ENCODE measurements around the gene GRPEL2. TPM values are rescaled to one million over a fixed set of nuclear protein-coding genes. Genes with fewer than 3 reads are reported as not detected.

Gene GRPEL2
- total RNA-seq, 1 experiment from 2014 or later = 86.6 TPM

- no peak for DNase-seq (ENCODE audit: unreplicated experiment)
- intact Hi-C loops (cut with micrococcal nuclease) = no loop called here
- peaks cover 5% of the 10 kb centered on the region for H3K36me3 Mint-ChIP-seq (ENCODE audit: insufficient read depth, unreplicated experiment)
- no peak overlapping the region for H3K27ac Mint-ChIP-seq (ENCODE audit: low read depth, unreplicated experiment)
- no peaks in the 10 kb centered on the region for H3K27me3 Mint-ChIP-seq (ENCODE audit: insufficient read depth, unreplicated experiment)
- no peak overlapping the region for H3K4me3 Mint-ChIP-seq (ENCODE audit: unreplicated experiment)
- H3K4me1 Mint-ChIP-seq (ENCODE audit: insufficient read depth, unreplicated experiment) = peaks cover 5% of the 10 kb centered on the region
- no peak for TF ChIP-seq CTCF (IDR thresholded peaks at IDR 0.05; ENCODE audit: unreplicated experiment)
- H3K9me3 Mint-ChIP-seq (ENCODE audit: unreplicated experiment) = no peaks in the 10 kb centered on the region
- no TSS peak for BruUV-seq (replicated peaks)
- POLR2A ChIA-PET = interaction anchor here (1.0 to 4.6 kb wide), 3 partner anchors 11 to 253 kb away, joined by 3 to 18 read pairs (median 10); partner anchors contain the start of gene GRPEL2
- CTCF ChIA-PET = interaction anchor here (0.6 to 27.3 kb wide), 9 partner anchors 8 to 241 kb away, joined by 3 to 1231 read pairs (median 11); partner anchors contain the start of genes GRPEL2, IL17B and PCYOX1L
These were observed 35.9 kb upstream of the GRPEL2 start for GRCh38 chr5:149309354-149309753.

DNA sequence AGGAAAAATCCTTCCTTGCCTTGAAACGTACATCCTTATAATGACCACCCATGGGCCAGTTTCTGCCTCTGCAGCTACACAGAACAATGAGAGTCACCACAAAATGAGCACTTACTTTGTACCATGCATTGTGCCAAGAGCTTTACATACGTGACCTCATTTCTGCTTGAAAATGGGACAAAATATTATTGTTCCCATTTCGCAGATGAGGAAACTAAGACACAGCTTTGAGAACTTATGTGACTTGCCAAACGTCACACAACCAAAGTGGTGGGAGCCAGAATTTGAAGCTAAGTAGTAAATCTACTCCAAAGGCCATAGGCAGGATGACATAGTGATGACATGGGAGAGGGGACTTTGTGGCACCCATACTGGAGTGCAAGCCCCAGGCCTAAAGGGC lies 34.8 kb upstream of the GRPEL2 start:
- no peaks in the 10 kb centered on the region for H3K27me3 Mint-ChIP-seq (ENCODE audit: insufficient read depth, unreplicated experiment)

GRCh38 chr5:149310947-149311658 lies 34.2 kb upstream of the GRPEL2 start:
- Mint-ChIP-seq H3K27me3 (ENCODE audit: insufficient read depth, unreplicated experiment) (no peaks in the 10 kb centered on the region), H3K27ac (ENCODE audit: low read depth, unreplicated experiment) (no peak overlapping the region), H3K36me3 (ENCODE audit: insufficient read depth, unreplicated experiment) (peaks cover 5% of the 10 kb centered on the region), H3K4me3 (ENCODE audit: unreplicated experiment) (no peak overlapping the region), H3K4me1 (ENCODE audit: insufficient read depth, unreplicated experiment) (peaks cover 5% of the 10 kb centered on the region), H3K9me3 (ENCODE audit: unreplicated experiment) (no peaks in the 10 kb centered on the region)
- CTCF ChIA-PET = interaction anchor here (0.6 to 27.3 kb wide), 5 partner anchors 12 to 265 kb away, joined by 3 to 1231 read pairs (median 7); partner anchors contain the start of genes GRPEL2, IL17B and PCYOX1L
- DNase-seq (ENCODE audit: unreplicated experiment) = peak; percentile 50
- no peak for TF ChIP-seq CTCF (IDR thresholded peaks at IDR 0.05; ENCODE audit: unreplicated experiment)
- intact Hi-C loops (cut with micrococcal nuclease) = no loop called here
- no TSS peak for BruUV-seq (replicated peaks)
- POLR2A ChIA-PET = interaction anchor here (0.7 to 4.6 kb wide), 3 partner anchors 13 to 523 kb away, joined by 3 to 18 read pairs (median 3); no protein-coding TSS in a partner anchor

More for the DNA sequence above, 34.8 kb upstream of the GRPEL2 start:
- no peak for TF ChIP-seq CTCF (IDR thresholded peaks at IDR 0.05; ENCODE audit: unreplicated experiment)
- Mint-ChIP-seq H3K4me1 (ENCODE audit: insufficient read depth, unreplicated experiment) (peaks cover 5% of the 10 kb centered on the region), H3K36me3 (ENCODE audit: insufficient read depth, unreplicated experiment) (peaks cover 5% of the 10 kb centered on the region), H3K4me3 (ENCODE audit: unreplicated experiment) (no peak overlapping the region), H3K27ac (ENCODE audit: low read depth, unreplicated experiment) (no peak overlapping the region), H3K9me3 (ENCODE audit: unreplicated experiment) (no peaks in the 10 kb centered on the region)
- BruUV-seq (replicated peaks) = no TSS peak
- no peak for DNase-seq (ENCODE audit: unreplicated experiment)
- intact Hi-C loops (cut with micrococcal nuclease) = no loop called here
- POLR2A ChIA-PET = interaction anchor here (4.6 kb wide), 1 partner anchor 12 kb away, joined by 18 read pairs; no protein-coding TSS in a partner anchor
- CTCF ChIA-PET = interaction anchor here (0.6 to 27.3 kb wide), 6 partner anchors 11 to 266 kb away, joined by 3 to 1231 read pairs (median 10); partner anchors contain the start of genes GRPEL2, IL17B and PCYOX1L

DNA sequence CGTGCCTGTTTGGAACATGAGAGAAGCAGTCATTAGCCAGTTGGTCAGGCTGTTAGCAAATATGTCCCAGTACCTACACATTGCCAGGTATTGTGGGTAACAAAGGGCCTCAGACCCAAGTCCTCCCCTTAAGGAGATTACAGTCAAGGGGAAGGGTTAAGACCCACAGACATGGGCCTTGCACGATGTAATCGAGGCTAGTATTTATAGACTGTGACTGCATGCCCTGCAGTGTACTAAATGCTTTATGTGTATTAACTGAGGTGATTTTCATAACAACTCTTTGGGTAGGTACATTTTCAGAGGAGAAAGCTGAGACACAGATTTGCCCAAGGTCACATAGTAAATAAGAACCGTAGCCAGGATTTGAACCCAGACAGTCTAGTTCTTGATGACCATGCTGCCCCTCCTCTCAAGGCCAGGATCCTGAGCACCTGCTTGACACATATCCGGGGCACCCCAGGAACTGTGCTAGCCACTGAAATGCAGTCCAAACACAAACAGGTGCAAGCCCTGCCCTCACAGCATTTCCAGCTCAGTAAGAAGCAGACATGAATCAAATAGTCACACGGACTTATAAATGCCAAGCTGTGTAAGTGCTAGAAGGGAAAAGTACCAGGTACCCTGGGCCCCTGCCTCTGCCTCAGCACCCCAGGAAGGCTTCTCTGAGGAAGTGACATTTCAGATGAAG lies 32.0 kb upstream of the GRPEL2 start:
- CTCF ChIA-PET = interaction anchor here (0.6 to 27.3 kb wide), 6 partner anchors 44 to 1968 kb away, joined by 3 to 1231 read pairs (median 4); partner anchors contain the start of genes GRPEL2, IL17B and PCYOX1L
- H3K27me3 Mint-ChIP-seq (ENCODE audit: insufficient read depth, unreplicated experiment) = no peaks in the 10 kb centered on the region
- intact Hi-C loops (cut with micrococcal nuclease) = no loop called here

More for the DNA sequence above, 32.0 kb upstream of the GRPEL2 start:
- Mint-ChIP-seq H3K9me3 (ENCODE audit: unreplicated experiment) (no peaks in the 10 kb centered on the region), H3K27ac (ENCODE audit: low read depth, unreplicated experiment) (no peak overlapping the region), H3K36me3 (ENCODE audit: insufficient read depth, unreplicated experiment) (peaks cover 5% of the 10 kb centered on the region), H3K4me1 (ENCODE audit: insufficient read depth, unreplicated experiment) (peaks cover 5% of the 10 kb centered on the region), H3K4me3 (ENCODE audit: unreplicated experiment) (no peak overlapping the region)
- BruUV-seq (replicated peaks) = no TSS peak
- DNase-seq (ENCODE audit: unreplicated experiment) = no peak
- POLR2A ChIA-PET = interaction anchor here (1.0 to 1.3 kb wide), 2 partner anchors 32 to 58 kb away, joined by 4 to 7 read pairs; partner anchors contain the start of gene GRPEL2
- TF ChIP-seq CTCF (IDR thresholded peaks at IDR 0.05; ENCODE audit: unreplicated experiment) = no peak

All from MCF 10A (cell line).